ENCODE data around the gene LRRC73. TPM values are rescaled to one million over a fixed set of nuclear protein-coding genes. Genes with fewer than 3 reads are reported as not detected.
A peak's percentile ranks its signal among the peaks of the same experiment; 100 is the strongest.
"Not testable (repeated sequence)": the region's sequence is repeated elsewhere in the genome, so short reads cannot be mapped to it uniquely, and the experiment has no call there.

The LRRC73 gene
- total and polyA plus RNA-seq, 7 experiments from 2014 or later = 0.22 to 0.84 (median 0.46) TPM; not detected in 2

- Histone ChIP-seq H3K9me3 (ENCODE audit: control insufficient read depth in 2 of 3, low read length in 3 of 3) (no peaks in the 10 kb centered on the region), H3K27ac (ENCODE audit: low read depth, low read length) (no peak overlapping the region), H3K4me3 (ENCODE audit: low read length) (no peak overlapping the region), H3K4me1 (ENCODE audit: control insufficient read depth in 2 of 2, insufficient read depth in 2 of 2, low read length in 2 of 2) (no peaks in the 10 kb centered on the region), H3K27me3 (ENCODE audit: control insufficient read depth in 2 of 2, insufficient read depth in 2 of 2, low read length in 2 of 2) (peaks cover 0 to 4% of the 10 kb centered on the region in 2 donors), H3K36me3 (ENCODE audit: control insufficient read depth in 2 of 3, insufficient read depth in 3 of 3, low read length in 3 of 3) (peaks cover 0 to 66% (median 18%) of the 10 kb centered on the region in 3 experiments)
- peaks cover 5 to 11% (median 8%) of the 10 kb centered on the region in 5 donors for H3K27me3 Mint-ChIP-seq
- peaks cover 7 to 45% (median 13%) of the 10 kb centered on the region in 5 donors for H3K36me3 Mint-ChIP-seq
- ATAC-seq (no peak), DNase-seq (no peak)
- H3K9me3 Mint-ChIP-seq = no peaks in the 10 kb centered on the region
- peak overlapping the region in 1 of 10 donors; percentile 77 for H3K4me3 Mint-ChIP-seq
- peak overlapping the region in 2 of 9 donors; percentile 56 to 76 for H3K27ac Mint-ChIP-seq
- intact Hi-C loops (cut with micrococcal nuclease) = no loop called here
- ChIA-PET POLR2A (no interaction called here), CTCF (no interaction called here)
- peaks cover 0 to 17% (median 5%) of the 10 kb centered on the region in 7 donors for H3K4me1 Mint-ChIP-seq
These were observed 6.7 kb downstream of the LRRC73 start for GRCh38 chr6:43503443-43503842.

GRCh38 chr6:43502666-43503065, 7.5 kb downstream of the LRRC73 start:
- H3K36me3 Mint-ChIP-seq = peaks cover 7 to 45% (median 13%) of the 10 kb centered on the region in 5 donors
- CTCF ChIA-PET = interaction anchor here (0.5 to 1.1 kb wide), 2 partner anchors 68 to 94 kb away, joined by 3 to 4 read pairs; no protein-coding TSS in a partner anchor

GRCh38 chr6:43500921-43501320, 9.2 kb downstream of the LRRC73 start:
- POLR2A ChIA-PET = interaction anchor here (0.9 to 1.1 kb wide), 2 partner anchors 10 to 131 kb away, joined by 3 to 5 read pairs; partner anchors contain the start of gene ZNF318
- Mint-ChIP-seq H3K36me3 (peaks cover 7 to 45% (median 13%) of the 10 kb centered on the region in 5 donors), H3K9me3 (no peaks in the 10 kb centered on the region)

More at GRCh38 chr6:43502666-43503065, 7.5 kb downstream of the LRRC73 start:
- POLR2A ChIA-PET = interaction anchor here (0.7 kb wide), 1 partner anchor 359 kb away, joined by 4 read pairs; no protein-coding TSS in a partner anchor
- H3K27ac Mint-ChIP-seq = peak overlapping the region in 1 of 9 donors; percentile 41
- DNase-seq (no peak), ATAC-seq (no peak)
- H3K27me3 ChIP-seq (ENCODE audit: control insufficient read depth in 2 of 2, insufficient read depth in 2 of 2, low read length in 2 of 2) = peaks cover 0 to 1% of the 10 kb centered on the region in 2 donors
- H3K4me3 Mint-ChIP-seq = no peak overlapping the region
- no peaks in the 10 kb centered on the region for H3K4me1 ChIP-seq (ENCODE audit: control insufficient read depth in 2 of 2, insufficient read depth in 2 of 2, low read length in 2 of 2)
- H3K4me1 Mint-ChIP-seq = peaks cover 0 to 12% (median 5%) of the 10 kb centered on the region in 7 donors
- no peak overlapping the region for H3K4me3 ChIP-seq (ENCODE audit: low read length)
- no peaks in the 10 kb centered on the region for H3K9me3 ChIP-seq (ENCODE audit: control insufficient read depth in 2 of 3, low read length in 3 of 3)
- intact Hi-C loops (cut with micrococcal nuclease) = no loop called here
- H3K27me3 Mint-ChIP-seq = peaks cover 1 to 3% (median 2%) of the 10 kb centered on the region in 5 donors
- peaks cover 0 to 74% (median 18%) of the 10 kb centered on the region in 3 experiments for H3K36me3 ChIP-seq (ENCODE audit: control insufficient read depth in 2 of 3, insufficient read depth in 3 of 3, low read length in 3 of 3)
- H3K9me3 Mint-ChIP-seq = no peaks in the 10 kb centered on the region
- no peak overlapping the region for H3K27ac ChIP-seq (ENCODE audit: low read depth, low read length)

GRCh38 chr6:43499028-43499815, 10.9 kb downstream of the LRRC73 start:
- no peaks in the 10 kb centered on the region for H3K27me3 ChIP-seq (ENCODE audit: control insufficient read depth in 2 of 2, insufficient read depth in 2 of 2, low read length in 2 of 2)
- H3K36me3 Mint-ChIP-seq = peaks cover 7 to 40% (median 13%) of the 10 kb centered on the region in 5 donors
- peaks cover 0 to 70% (median 18%) of the 10 kb centered on the region in 3 experiments for H3K36me3 ChIP-seq (ENCODE audit: control insufficient read depth in 2 of 3, insufficient read depth in 3 of 3, low read length in 3 of 3)
- CTCF ChIA-PET = interaction anchor here (1.4 kb wide), 1 partner anchor 7 kb away, joined by 4 read pairs; no protein-coding TSS in a partner anchor
- no peaks in the 10 kb centered on the region for H3K9me3 ChIP-seq (ENCODE audit: control insufficient read depth in 2 of 3, low read length in 3 of 3)
- no peaks in the 10 kb centered on the region for H3K27me3 Mint-ChIP-seq
- H3K9me3 Mint-ChIP-seq = no peaks in the 10 kb centered on the region
- POLR2A ChIA-PET = no interaction called here
- H3K4me1 Mint-ChIP-seq = peaks cover 7 to 17% (median 15%) of the 10 kb centered on the region in 7 donors
- DNase-seq (no peak), ATAC-seq (no peak)
- H3K4me3 Mint-ChIP-seq = no peak overlapping the region
- H3K27ac ChIP-seq (ENCODE audit: low read depth, low read length) = no peak overlapping the region
- no peak overlapping the region for H3K4me3 ChIP-seq (ENCODE audit: low read length)
- H3K27ac Mint-ChIP-seq = peak overlapping the region in 1 of 9 donors; percentile 49
- peaks cover 12 to 15% of the 10 kb centered on the region in 2 donors for H3K4me1 ChIP-seq (ENCODE audit: control insufficient read depth in 2 of 2, insufficient read depth in 2 of 2, low read length in 2 of 2)
- intact Hi-C loops (cut with micrococcal nuclease) = no loop called here

More at GRCh38 chr6:43500921-43501320, 9.2 kb downstream of the LRRC73 start:
- no peaks in the 10 kb centered on the region for H3K4me1 ChIP-seq (ENCODE audit: control insufficient read depth in 2 of 2, insufficient read depth in 2 of 2, low read length in 2 of 2)
- peaks cover 0 to 85% (median 18%) of the 10 kb centered on the region in 3 experiments for H3K36me3 ChIP-seq (ENCODE audit: control insufficient read depth in 2 of 3, insufficient read depth in 3 of 3, low read length in 3 of 3)
- Mint-ChIP-seq H3K4me1 (peaks cover 0 to 2% (median 0%) of the 10 kb centered on the region in 7 donors), H3K4me3 (no peak overlapping the region), H3K27me3 (no peaks in the 10 kb centered on the region), H3K27ac (peak overlapping the region in 2 of 9 donors; percentile 59 to 77)
- H3K27ac ChIP-seq (ENCODE audit: low read depth, low read length) = no peak overlapping the region
- DNase-seq (no peak), ATAC-seq (no peak)
- intact Hi-C loops (cut with micrococcal nuclease) = no loop called here
- H3K9me3 ChIP-seq (ENCODE audit: control insufficient read depth in 2 of 3, low read length in 3 of 3) = no peaks in the 10 kb centered on the region
- CTCF ChIA-PET = interaction anchor here (0.6 to 0.8 kb wide), 2 partner anchors 120 to 178 kb away, joined by 3 to 9 read pairs; no protein-coding TSS in a partner anchor
- H3K27me3 ChIP-seq (ENCODE audit: control insufficient read depth in 2 of 2, insufficient read depth in 2 of 2, low read length in 2 of 2) = no peaks in the 10 kb centered on the region
- no peak overlapping the region for H3K4me3 ChIP-seq (ENCODE audit: low read length)

GRCh38 chr6:43498291-43498690, 11.9 kb downstream of the LRRC73 start:
- DNase-seq; H3K4me3 Mint-ChIP-seq; H3K9me3 Mint-ChIP-seq; H3K9me3 ChIP-seq (ENCODE audit: control insufficient read depth in 2 of 3, low read length in 3 of 3); H3K27ac ChIP-seq (ENCODE audit: low read depth, low read length); POLR2A ChIA-PET; H3K27me3 Mint-ChIP-seq; ATAC-seq; H3K27ac Mint-ChIP-seq; H3K27me3 ChIP-seq (ENCODE audit: control insufficient read depth in 2 of 2, insufficient read depth in 2 of 2, low read length in 2 of 2); intact Hi-C loops (cut with micrococcal nuclease); H3K4me3 ChIP-seq (ENCODE audit: low read length): not testable (repeated sequence)
- CTCF ChIA-PET = interaction anchor here (1.4 kb wide), 2 partner anchors 8 to 234 kb away, joined by 3 to 4 read pairs; no protein-coding TSS in a partner anchor
- peaks cover 12 to 15% of the 10 kb centered on the region in 2 donors for H3K4me1 ChIP-seq (ENCODE audit: control insufficient read depth in 2 of 2, insufficient read depth in 2 of 2, low read length in 2 of 2)
- peaks cover 0 to 63% (median 16%) of the 10 kb centered on the region in 3 experiments for H3K36me3 ChIP-seq (ENCODE audit: control insufficient read depth in 2 of 3, insufficient read depth in 3 of 3, low read length in 3 of 3)
- peaks cover 11 to 26% (median 21%) of the 10 kb centered on the region in 7 donors for H3K4me1 Mint-ChIP-seq
- H3K36me3 Mint-ChIP-seq = peaks cover 7 to 37% (median 10%) of the 10 kb centered on the region in 5 donors

GRCh38 chr6:43497689-43498088, 12.5 kb downstream of the LRRC73 start:
- ChIA-PET CTCF (interaction anchor here (1.4 kb wide), 2 partner anchors 9 to 234 kb away, joined by 3 to 4 read pairs; no protein-coding TSS in a partner anchor), POLR2A (no interaction called here)

More at GRCh38 chr6:43497689-43498088, 12.5 kb downstream of the LRRC73 start:
- peak overlapping the region in 3 of 9 donors; percentile 56 to 77 (median 59) for H3K27ac Mint-ChIP-seq
- no peaks in the 10 kb centered on the region for H3K9me3 Mint-ChIP-seq
- ATAC-seq (no peak), DNase-seq (no peak)
- H3K36me3 Mint-ChIP-seq = peaks cover 4 to 31% (median 13%) of the 10 kb centered on the region in 5 donors
- H3K36me3 ChIP-seq (ENCODE audit: control insufficient read depth in 2 of 3, insufficient read depth in 3 of 3, low read length in 3 of 3) = peaks cover 0 to 61% (median 11%) of the 10 kb centered on the region in 3 experiments
- H3K9me3 ChIP-seq (ENCODE audit: control insufficient read depth in 2 of 3, low read length in 3 of 3) = no peaks in the 10 kb centered on the region
- H3K27me3 ChIP-seq (ENCODE audit: control insufficient read depth in 2 of 2, insufficient read depth in 2 of 2, low read length in 2 of 2) = no peaks in the 10 kb centered on the region
- H3K4me1 Mint-ChIP-seq = peaks cover 11 to 32% (median 22%) of the 10 kb centered on the region in 7 donors
- no peak overlapping the region for H3K4me3 ChIP-seq (ENCODE audit: low read length)
- peaks cover 12 to 15% of the 10 kb centered on the region in 2 donors for H3K4me1 ChIP-seq (ENCODE audit: control insufficient read depth in 2 of 2, insufficient read depth in 2 of 2, low read length in 2 of 2)
- H3K4me3 Mint-ChIP-seq = no peak overlapping the region
- intact Hi-C loops (cut with micrococcal nuclease) = loop anchor here in 1 of 2 donors (2.0 kb wide), 1 partner anchor 235 kb away; no protein-coding TSS in a partner anchor
- H3K27ac ChIP-seq (ENCODE audit: low read depth, low read length) = no peak overlapping the region
- no peaks in the 10 kb centered on the region for H3K27me3 Mint-ChIP-seq
